H54 (cell line): ENCODE measurements around the gene ST6GALNAC2.
"Not testable (repeated sequence)": the region's sequence is repeated elsewhere in the genome, so short reads cannot be mapped to it uniquely, and the experiment has no call there.

Source experiments
- DNase-seq: peaks from one replicate; pipeline ENCODE4 v3.0.0; 2011; ENCODE audit warnings: low spot score, mixed read lengths; ENCODE audit not compliant: insufficient read length
- FAIRE-seq: peaks from 3 replicates; lab custom pipeline; 2011; peaks lifted over from hg19 to GRCh38; lab: Jason Lieb, UNC
- POLR2A ChIP-seq: IDR thresholded peaks from 2 replicates; pipeline ENCODE4 v1.6.1; 2011; ENCODE audit warnings: low read depth, mild to moderate bottlenecking, low read length

The ST6GALNAC2 gene

DNA sequence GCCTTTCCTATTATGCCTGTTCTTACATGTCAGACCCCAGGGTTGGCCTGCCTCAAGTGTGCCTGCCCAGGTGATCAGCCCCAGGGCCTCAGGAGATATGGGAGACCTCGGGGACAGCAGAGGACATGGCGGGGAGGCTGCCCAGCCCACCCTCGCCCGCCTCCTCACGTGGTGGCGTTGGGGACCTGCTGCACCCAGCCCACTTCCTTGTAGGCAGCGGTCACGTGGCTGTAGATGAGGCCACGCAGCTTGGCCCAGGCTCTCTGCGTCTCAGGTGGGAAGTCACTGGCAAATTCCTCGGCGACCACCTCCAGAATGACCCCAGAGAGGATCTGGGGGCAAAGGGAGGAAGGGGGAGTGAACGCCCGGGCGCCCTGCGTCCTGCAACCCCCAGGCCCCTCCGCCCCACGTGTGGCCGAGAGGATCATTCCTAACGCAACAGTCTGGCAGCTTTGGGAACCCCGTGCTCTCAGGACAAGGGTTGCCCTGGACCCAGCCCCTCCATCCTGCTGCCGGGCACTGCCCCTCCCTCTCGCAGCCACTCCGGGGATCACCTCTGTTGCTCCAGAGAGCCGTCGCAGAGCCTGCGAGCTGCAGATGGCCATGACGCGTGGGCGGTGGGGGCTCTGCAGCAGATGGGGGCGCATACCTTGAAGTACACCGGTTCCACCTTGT lies 54.7 kb downstream of the ST6GALNAC2 start:
- TF ChIP-seq POLR2A = no peak
- FAIRE-seq (no peak), DNase-seq (no peak)

GRCh38 chr17:76530095-76530723 lies 55.5 kb downstream of the ST6GALNAC2 start:
- DNase-seq = no peak
- 0 out of 2 replicates have a peak, but pooled peaks have one; percentile 0 for TF ChIP-seq POLR2A
- no peak for FAIRE-seq

DNA sequence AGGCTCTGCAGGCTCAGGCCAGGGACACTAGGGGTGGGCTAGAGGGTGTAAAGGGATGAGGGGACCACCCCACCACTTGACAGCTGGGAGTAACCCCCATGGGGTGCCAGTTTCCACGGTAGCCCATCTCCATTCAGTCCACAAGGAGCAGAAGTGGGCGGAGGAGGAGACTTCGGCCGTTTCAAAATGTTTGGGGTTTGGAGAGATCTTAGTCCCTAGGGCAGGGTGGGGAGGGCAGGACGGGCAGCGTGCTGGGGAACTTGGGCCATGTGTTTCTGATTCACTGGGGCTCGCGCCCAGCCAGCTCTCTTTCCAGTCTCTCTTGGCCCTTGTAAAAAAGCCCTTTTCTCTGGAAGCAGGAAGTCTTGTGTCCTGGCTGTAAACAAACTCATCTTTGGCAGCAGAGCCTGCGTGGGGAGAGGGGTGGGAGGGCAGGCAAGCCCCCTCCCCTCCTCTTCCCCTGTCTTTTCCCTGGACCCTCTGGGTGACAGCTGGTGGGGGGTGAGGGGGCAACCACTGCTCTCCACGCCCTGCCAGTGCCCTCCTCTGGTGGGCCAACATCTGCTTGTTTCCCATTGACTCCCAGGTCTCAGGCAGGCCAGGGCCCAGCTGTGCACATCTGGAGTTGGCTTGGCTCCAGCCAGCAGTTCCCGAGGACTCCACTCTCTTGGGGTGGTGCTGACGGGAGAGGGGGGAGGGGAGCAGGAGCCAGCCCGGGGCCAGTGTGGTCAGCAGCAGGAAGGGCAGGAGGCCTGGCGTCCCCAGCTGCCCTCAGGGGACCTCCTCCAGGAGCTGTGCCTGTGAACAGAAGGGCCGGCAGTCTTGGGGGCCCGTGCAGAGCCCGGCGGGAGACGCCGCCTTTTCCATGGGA lies 56.2 kb downstream of the ST6GALNAC2 start:
- FAIRE-seq = no peak
- 0 out of 2 replicates have a peak, but pooled peaks have one; percentile 7 for TF ChIP-seq POLR2A
- no peak for DNase-seq

DNA sequence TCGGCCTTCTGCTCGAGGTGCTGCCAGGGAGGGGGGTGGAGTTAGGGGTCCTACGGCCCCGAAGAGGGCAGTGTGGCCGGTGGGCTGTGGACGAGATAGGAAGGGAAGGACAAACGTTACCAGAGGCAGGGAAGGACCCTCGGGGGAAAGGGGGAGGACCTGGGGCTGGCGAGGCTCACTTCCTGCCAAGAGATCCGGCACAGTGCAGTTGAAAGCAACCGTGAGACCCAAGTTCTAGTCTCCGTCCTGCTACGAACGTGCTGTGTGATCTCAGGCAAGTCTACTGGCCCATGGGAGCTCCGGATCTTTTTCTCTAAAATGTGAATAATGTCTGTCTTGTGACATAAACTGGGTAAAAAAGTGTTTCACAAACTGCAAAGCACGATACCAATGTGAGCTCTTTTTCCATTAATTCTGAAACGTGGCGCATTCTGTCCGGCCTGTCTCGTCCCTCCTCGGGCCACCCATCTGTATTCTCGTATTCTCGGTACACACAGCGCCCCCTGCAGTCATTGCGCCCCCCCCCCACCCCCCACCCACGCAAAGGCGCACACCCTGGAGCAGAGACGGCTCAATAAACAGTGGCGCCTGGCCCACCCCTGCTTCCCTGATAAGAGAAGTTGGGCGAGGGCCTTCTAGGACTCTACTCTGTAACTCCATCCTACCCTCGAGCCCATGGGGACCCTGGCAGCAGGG lies 57.0 kb downstream of the ST6GALNAC2 start:
- DNase-seq (no peak), FAIRE-seq (no peak)
- TF ChIP-seq POLR2A = no peak

DNA sequence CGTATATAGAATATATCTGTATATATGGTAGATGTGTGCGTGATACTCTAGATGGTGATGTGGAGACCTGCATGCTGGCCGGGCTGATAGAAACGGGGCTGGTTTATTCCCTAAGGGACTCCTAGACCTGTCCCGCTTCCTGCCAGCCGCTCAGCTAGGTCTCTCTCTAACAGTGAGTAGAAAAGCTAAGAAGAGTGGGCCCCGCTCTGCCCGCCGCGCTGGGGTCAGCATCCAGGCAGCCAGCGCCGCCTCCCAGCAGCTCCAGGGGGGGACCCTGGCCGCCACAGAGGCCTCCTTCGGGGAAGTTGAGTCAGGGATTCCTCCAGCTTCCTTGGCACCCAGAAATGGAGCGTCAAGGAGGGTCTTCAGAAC lies 57.5 kb downstream of the ST6GALNAC2 start:
- DNase-seq (no peak), FAIRE-seq (no peak)
- no peak for TF ChIP-seq POLR2A

DNA sequence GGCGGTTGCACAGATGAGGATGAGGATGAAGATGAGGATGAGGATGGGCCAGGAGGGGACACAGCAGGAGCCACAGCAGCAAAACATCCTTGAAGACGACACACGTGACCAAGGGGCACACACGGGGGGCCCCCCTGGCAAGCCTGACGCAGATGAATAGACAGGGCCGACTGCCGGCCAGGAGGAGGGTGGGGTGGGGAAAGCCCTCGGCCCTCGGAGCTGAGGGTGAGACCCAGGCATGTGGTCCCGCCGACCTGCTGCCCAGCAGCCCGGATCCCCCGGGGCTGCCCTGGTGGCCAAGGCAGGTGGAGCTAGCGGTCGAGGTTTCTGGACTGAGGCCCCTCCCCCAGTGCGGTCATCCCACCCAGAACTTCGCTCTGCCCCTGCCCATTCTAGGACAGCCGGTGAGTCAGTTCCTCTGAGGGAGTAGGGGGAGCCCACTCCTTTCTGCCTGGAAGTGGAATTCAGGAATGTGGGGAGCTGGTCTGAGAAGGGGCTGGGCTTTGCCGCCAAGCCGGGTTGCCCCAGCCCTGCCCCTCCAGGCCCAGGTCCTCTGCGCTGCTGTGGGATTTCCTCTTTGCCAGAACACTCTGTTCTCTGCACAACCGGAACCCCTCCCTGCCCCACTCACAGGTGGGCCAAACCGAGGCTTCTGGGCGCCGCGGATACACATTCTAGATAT lies 58.1 kb downstream of the ST6GALNAC2 start:
- FAIRE-seq (no peak), DNase-seq (no peak)
- no peak for TF ChIP-seq POLR2A

GRCh38 chr17:76527016-76527415 lies 58.6 kb downstream of the ST6GALNAC2 start:
- FAIRE-seq, DNase-seq: not testable (repeated sequence)

GRCh38 chr17:76525513-76525833 lies 60.2 kb downstream of the ST6GALNAC2 start:
- not testable (repeated sequence) for FAIRE-seq, DNase-seq

- TF ChIP-seq POLR2A = no peak
- DNase-seq = no peak
- no peak for FAIRE-seq
These were observed 60.8 kb downstream of the ST6GALNAC2 start for GRCh38 chr17:76524598-76525512.

DNA sequence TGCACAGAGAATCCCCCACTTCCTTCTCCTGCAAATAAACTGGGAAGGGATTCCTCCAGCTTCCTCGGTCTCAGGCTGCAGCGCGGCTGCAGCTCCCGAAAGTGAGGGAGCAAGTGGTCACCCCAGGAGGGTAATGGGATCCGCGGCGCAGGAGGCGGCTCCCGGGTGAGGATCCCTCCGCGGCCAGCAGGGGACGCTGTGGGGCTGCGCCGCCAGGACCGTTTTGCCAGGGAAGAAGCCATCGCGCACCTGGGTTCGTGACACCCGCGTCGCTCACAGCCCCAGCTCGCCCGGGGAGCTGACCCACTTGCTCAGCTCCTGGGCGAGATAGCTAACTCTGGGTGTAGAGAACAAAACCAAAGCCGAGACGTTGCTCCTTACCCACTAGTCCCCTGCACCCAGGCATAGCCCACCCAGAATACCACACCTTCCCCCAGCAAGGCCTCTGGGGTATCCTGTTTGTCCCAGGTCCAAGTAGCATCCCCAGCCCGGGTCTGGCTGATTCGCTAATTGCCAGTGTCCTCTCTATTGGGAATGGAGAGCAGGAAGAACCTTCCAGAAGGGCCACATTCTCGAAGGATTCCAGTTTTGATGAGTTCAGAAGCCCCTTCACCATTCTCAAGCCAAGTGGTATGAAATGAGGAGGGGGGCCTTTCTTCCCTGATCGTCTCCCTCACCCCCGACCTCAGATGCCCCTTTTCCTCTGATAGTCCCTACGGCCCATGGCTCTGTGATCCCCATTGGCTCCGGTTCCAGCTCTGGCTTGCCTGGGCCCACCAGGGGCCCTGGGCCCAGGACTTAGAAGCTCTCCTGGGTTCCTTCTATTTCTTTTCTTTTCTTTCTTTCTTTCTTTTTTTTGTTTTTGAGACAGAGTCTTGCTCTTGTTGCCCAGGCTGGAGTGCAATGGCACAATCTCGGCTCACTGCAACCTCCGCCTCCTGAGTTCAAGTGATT lies 62.3 kb downstream of the ST6GALNAC2 start:
- TF ChIP-seq POLR2A = no peak
- DNase-seq (peak; percentile 87), FAIRE-seq (no peak)

DNA sequence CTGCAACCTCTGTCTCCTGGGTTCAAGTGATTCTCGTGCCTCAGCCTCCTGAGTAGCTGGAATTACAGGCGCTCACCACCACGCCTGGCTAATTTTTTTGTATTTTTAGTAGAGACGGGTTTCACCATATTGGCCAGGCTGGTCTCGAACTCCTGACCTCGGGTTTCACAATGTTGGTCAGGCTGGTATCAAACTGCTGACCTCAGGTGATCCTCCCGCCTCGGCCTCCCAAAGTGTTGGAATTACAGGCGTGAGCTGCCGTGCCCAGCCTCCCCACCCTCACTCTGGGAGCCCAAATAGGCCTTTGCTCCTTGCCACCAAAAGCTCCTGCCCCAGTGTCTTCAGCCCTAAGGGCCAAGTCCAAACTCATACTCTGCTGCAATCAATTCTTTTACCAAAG lies 64.0 kb downstream of the ST6GALNAC2 start:
- DNase-seq, FAIRE-seq: not testable (repeated sequence)

- DNase-seq (no peak), FAIRE-seq (no peak)
- TF ChIP-seq POLR2A = no peak
These were observed 64.4 kb downstream of the ST6GALNAC2 start for GRCh38 chr17:76521262-76521661.
